ENCODE measurements around the gene IQCE. TPM values are rescaled to one million over a fixed set of nuclear protein-coding genes. Genes with fewer than 3 reads are reported as not detected.

IQCE gene
- total and polyA plus RNA-seq, 2 experiments from 2014 or later: 11.8 to 13.3 TPM

DNA sequence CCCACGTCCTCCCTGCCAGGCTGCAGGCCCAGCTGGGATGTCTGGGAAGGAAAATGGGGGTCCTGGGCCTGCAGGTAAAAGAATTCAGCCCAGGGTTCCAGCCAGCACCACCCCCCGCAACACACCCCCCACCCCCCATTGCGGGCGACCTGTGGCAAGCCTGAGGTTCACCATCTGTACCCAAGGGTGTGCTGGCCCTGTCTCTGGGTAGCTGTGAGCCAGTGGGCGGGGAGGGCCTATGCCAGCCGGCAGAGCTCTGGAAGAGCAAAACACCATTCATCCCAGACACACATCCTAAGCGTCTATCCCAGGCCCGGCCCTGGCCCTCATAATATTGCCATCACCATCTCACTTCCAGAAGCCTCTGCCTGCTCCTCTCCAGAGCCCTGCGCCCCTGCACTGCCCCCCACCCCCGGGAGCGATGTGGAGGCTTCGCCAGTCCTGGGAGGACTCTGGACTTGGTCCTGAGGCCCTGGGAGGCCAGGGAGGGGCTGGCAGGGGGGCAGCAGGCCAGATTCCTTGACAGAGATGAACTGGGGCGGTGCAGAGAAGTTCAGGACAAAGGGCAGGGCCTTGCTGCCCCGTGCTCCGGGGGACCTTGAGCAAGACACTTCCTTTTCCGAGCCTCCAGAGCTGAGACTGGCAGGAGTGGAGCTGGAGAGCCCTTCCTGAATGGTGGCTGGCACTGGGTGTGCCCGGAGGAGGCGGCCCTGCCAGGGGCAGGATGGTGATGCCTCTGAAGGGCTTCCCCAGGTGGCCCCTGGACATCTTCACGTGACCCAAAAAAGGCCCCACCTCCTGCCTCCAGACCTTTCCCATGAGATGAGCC lies 64.3 kb downstream of the IQCE start:
- Histone ChIP-seq H3K4me1 (ENCODE audit: insufficient read depth) (peaks cover 58% of the 10 kb centered on the region), H3K79me2 (no peaks in the 10 kb centered on the region), H3K27me3 (no peaks in the 10 kb centered on the region), H3K9me3 (ENCODE audit: low read depth) (no peaks in the 10 kb centered on the region), H2AFZ (no peak overlapping the region), H3K27ac (peak overlapping the region; percentile 96), H3K4me3 (no peak overlapping the region), H3K9me2 (replicated peaks; ENCODE audit: insufficient read depth) (no peaks in the 10 kb centered on the region), H3K4me2 (peak overlapping the region; percentile 61), H3K36me3 (replicated peaks; ENCODE audit: insufficient read depth, low read depth) (no peaks in the 10 kb centered on the region), H4K20me1 (ENCODE audit: insufficient read depth, poor library complexity, severe bottlenecking) (no peaks in the 10 kb centered on the region)
- no peak for TF ChIP-seq EZH2 (IDR thresholded peaks at IDR 0.05; ENCODE audit: borderline replicate concordance)
- TF ChIP-seq, protein P1, sequence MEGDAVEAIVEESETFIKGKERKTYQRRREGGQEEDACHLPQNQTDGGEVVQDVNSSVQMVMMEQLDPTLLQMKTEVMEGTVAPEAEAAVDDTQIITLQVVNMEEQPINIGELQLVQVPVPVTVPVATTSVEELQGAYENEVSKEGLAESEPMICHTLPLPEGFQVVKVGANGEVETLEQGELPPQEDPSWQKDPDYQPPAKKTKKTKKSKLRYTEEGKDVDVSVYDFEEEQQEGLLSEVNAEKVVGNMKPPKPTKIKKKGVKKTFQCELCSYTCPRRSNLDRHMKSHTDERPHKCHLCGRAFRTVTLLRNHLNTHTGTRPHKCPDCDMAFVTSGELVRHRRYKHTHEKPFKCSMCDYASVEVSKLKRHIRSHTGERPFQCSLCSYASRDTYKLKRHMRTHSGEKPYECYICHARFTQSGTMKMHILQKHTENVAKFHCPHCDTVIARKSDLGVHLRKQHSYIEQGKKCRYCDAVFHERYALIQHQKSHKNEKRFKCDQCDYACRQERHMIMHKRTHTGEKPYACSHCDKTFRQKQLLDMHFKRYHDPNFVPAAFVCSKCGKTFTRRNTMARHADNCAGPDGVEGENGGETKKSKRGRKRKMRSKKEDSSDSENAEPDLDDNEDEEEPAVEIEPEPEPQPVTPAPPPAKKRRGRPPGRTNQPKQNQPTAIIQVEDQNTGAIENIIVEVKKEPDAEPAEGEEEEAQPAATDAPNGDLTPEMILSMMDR (IDR thresholded peaks at IDR 0.05; ENCODE audit: poor library complexity): no peak
- peak; percentile 70 for DNase-seq (ENCODE audit: low spot score)
- WGBS (ENCODE audit: low lambda C conversion rate, missing lambda C conversion rate): 80% methylated on average over 18 of the region's 19 CpGs

DNA sequence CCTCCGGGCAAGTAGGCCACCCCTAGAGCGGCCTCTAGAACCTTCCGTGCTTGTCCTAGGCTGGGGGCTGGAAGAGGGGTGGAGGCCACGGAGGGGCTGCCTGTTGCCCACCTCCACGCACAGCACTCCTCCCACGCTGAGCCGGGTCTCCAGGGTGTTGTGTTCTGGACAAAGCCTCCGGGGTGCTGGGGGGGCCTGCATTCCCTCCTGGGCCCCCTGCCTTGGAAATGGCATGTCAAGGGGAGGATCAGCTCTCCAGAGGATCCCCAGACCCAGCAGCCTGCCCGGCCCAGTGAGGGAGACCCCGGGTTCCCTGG lies 64.9 kb downstream of the IQCE start:
- Histone ChIP-seq H3K79me2 (no peaks in the 10 kb centered on the region), H3K4me3 (no peak overlapping the region), H3K27ac (peak overlapping the region; percentile 96), H3K36me3 (replicated peaks; ENCODE audit: insufficient read depth, low read depth) (no peaks in the 10 kb centered on the region), H4K20me1 (ENCODE audit: insufficient read depth, poor library complexity, severe bottlenecking) (no peaks in the 10 kb centered on the region), H3K27me3 (no peaks in the 10 kb centered on the region), H3K9me2 (replicated peaks; ENCODE audit: insufficient read depth) (no peaks in the 10 kb centered on the region), H2AFZ (no peak overlapping the region), H3K9me3 (ENCODE audit: low read depth) (no peaks in the 10 kb centered on the region), H3K4me1 (ENCODE audit: insufficient read depth) (peaks cover 58% of the 10 kb centered on the region), H3K4me2 (peak overlapping the region; percentile 61)
- TF ChIP-seq, protein P1 (IDR thresholded peaks at IDR 0.05; ENCODE audit: poor library complexity): no peak
- TF ChIP-seq EZH2 (IDR thresholded peaks at IDR 0.05; ENCODE audit: borderline replicate concordance): no peak
- TF ChIP-seq EZH2phosphoT487 (IDR thresholded peaks at IDR 0.05; ENCODE audit: low read depth, severe bottlenecking, unreplicated experiment): no peak
- 81% methylated on average over 10 of the region's 10 CpGs for WGBS (ENCODE audit: low lambda C conversion rate, missing lambda C conversion rate)
- DNase-seq (ENCODE audit: low spot score): no peak

DNA sequence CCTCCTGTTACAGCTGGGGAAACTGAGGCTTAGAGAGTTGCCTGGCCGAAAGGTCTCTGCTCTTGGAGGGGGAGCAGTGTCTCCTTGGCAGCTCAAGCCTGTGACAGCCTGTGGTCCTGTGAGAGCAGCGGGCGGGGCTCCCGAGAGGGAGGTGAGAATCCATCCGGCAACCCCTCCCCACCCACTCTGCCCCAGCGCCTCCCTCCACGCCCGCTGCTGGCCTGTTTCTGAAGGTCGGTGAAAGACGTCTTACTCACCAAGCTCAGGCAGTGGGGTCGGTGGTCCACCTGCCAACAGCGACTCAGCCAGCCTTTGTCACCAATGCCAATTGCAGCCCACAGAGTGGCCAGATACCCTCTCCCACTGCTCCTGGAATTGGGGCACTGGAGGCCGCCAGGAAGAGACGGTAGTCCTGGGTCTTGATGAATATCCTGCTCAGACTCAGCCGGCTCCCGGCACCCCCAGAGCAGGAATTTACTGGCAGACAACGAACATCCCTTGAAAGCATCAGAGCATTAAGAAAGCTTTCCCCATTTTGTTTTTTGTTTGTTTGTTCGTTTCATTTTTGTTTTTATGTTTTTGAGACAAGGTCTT lies 65.6 kb downstream of the IQCE start:
- Histone ChIP-seq H3K27ac (peak overlapping the region; percentile 96), H3K36me3 (replicated peaks; ENCODE audit: insufficient read depth, low read depth) (no peaks in the 10 kb centered on the region), H3K4me1 (ENCODE audit: insufficient read depth) (peaks cover 56% of the 10 kb centered on the region), H4K20me1 (ENCODE audit: insufficient read depth, poor library complexity, severe bottlenecking) (no peaks in the 10 kb centered on the region), H3K4me3 (no peak overlapping the region), H3K27me3 (no peaks in the 10 kb centered on the region), H3K4me2 (no peak overlapping the region), H3K79me2 (no peaks in the 10 kb centered on the region), H2AFZ (no peak overlapping the region), H3K9me2 (replicated peaks; ENCODE audit: insufficient read depth) (no peaks in the 10 kb centered on the region), H3K9me3 (ENCODE audit: low read depth) (no peaks in the 10 kb centered on the region)
- TF ChIP-seq EZH2phosphoT487 (IDR thresholded peaks at IDR 0.05; ENCODE audit: low read depth, severe bottlenecking, unreplicated experiment): no peak
- TF ChIP-seq, protein P1 (IDR thresholded peaks at IDR 0.05; ENCODE audit: poor library complexity): no peak
- TF ChIP-seq EZH2 (IDR thresholded peaks at IDR 0.05; ENCODE audit: borderline replicate concordance): no peak
- 73% methylated on average over 18 of the region's 18 CpGs for WGBS (ENCODE audit: low lambda C conversion rate, missing lambda C conversion rate)
- no peak for DNase-seq (ENCODE audit: low spot score)
